ENCODE data around the gene CYS1. TPM values are rescaled to one million over a fixed set of nuclear protein-coding genes. Genes with fewer than 3 reads are reported as not detected.

The CYS1 gene
- total and polyA plus RNA-seq, 2 of the 13 experiments (the other 11 are each of a cell fraction or from before 2014, with no cell fraction given): 0.04 TPM; not detected in 1

GRCh38 chr2:10120158-10120876 is 40.1 kb upstream of the CYS1 start (continued):
- peak; percentile 72; the same call in 1 of the 2 replicates for TF ChIP-seq MLXIP (CRISPR knock-in tag; IDR thresholded peaks at IDR 0.05; ENCODE audit: borderline replicate concordance)
- TF ChIP-seq ZNF780A (CRISPR knock-in tag; IDR thresholded peaks at IDR 0.05): peak; percentile 41; the same call in 1 of the 2 replicates
- peak; percentile 97 for TF ChIP-seq EEA1 (CRISPR knock-in tag; IDR thresholded peaks at IDR 0.05; ENCODE audit: borderline replicate concordance)
- peak; percentile 62; the same call in 1 of the 2 replicates for TF ChIP-seq TOE1 (CRISPR knock-in tag; IDR thresholded peaks at IDR 0.05)
- TF ChIP-seq SMAD3 (CRISPR knock-in tag; IDR thresholded peaks at IDR 0.05): 0 out of 2 replicates have a peak, but pooled peaks have one; percentile 6
- TF ChIP-seq NR3C1 (CRISPR knock-in tag; IDR thresholded peaks at IDR 0.05): no peak
- TF ChIP-seq CBFB (CRISPR knock-in tag; IDR thresholded peaks at IDR 0.05): peak; percentile 60
- TF ChIP-seq ZNF274 (CRISPR knock-in tag; IDR thresholded peaks at IDR 0.05): peak; percentile 61; the same call in 1 of the 2 replicates
- TF ChIP-seq ESRRA (CRISPR knock-in tag; IDR thresholded peaks at IDR 0.05; ENCODE audit: low read depth): peak; percentile 89
- TF ChIP-seq ZNF558 (CRISPR knock-in tag; IDR thresholded peaks at IDR 0.05; ENCODE audit: borderline replicate concordance): no peak; the same call in 1 of the 2 replicates
- TF ChIP-seq, protein P1, sequence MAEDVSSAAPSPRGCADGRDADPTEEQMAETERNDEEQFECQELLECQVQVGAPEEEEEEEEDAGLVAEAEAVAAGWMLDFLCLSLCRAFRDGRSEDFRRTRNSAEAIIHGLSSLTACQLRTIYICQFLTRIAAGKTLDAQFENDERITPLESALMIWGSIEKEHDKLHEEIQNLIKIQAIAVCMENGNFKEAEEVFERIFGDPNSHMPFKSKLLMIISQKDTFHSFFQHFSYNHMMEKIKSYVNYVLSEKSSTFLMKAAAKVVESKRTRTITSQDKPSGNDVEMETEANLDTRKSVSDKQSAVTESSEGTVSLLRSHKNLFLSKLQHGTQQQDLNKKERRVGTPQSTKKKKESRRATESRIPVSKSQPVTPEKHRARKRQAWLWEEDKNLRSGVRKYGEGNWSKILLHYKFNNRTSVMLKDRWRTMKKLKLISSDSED (CRISPR knock-in tag; IDR thresholded peaks at IDR 0.05): 0 out of 2 replicates have a peak, but pooled peaks have one; percentile 4
- no peak for TF ChIP-seq SMC3 (IDR thresholded peaks at IDR 0.05; ENCODE audit: low read length)
- peak; percentile 83 for TF ChIP-seq ZSCAN22 (CRISPR knock-in tag; IDR thresholded peaks at IDR 0.05)
- TF ChIP-seq RFXAP (CRISPR knock-in tag; IDR thresholded peaks at IDR 0.05; ENCODE audit: borderline replicate concordance): peak; percentile 75
- TF ChIP-seq, protein P2, sequence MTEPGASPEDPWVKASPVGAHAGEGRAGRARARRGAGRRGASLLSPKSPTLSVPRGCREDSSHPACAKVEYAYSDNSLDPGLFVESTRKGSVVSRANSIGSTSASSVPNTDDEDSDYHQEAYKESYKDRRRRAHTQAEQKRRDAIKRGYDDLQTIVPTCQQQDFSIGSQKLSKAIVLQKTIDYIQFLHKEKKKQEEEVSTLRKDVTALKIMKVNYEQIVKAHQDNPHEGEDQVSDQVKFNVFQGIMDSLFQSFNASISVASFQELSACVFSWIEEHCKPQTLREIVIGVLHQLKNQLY (CRISPR knock-in tag; IDR thresholded peaks at IDR 0.05): peak; percentile 22; the same call in 1 of the 2 replicates
- TF ChIP-seq ZNF496 (CRISPR knock-in tag; IDR thresholded peaks at IDR 0.05; ENCODE audit: insufficient replicate concordance): no peak
- TF ChIP-seq ZBTB42 (CRISPR knock-in tag; IDR thresholded peaks at IDR 0.05): peak; percentile 43; the same call in 1 of the 2 replicates
- TF ChIP-seq, protein P3, sequence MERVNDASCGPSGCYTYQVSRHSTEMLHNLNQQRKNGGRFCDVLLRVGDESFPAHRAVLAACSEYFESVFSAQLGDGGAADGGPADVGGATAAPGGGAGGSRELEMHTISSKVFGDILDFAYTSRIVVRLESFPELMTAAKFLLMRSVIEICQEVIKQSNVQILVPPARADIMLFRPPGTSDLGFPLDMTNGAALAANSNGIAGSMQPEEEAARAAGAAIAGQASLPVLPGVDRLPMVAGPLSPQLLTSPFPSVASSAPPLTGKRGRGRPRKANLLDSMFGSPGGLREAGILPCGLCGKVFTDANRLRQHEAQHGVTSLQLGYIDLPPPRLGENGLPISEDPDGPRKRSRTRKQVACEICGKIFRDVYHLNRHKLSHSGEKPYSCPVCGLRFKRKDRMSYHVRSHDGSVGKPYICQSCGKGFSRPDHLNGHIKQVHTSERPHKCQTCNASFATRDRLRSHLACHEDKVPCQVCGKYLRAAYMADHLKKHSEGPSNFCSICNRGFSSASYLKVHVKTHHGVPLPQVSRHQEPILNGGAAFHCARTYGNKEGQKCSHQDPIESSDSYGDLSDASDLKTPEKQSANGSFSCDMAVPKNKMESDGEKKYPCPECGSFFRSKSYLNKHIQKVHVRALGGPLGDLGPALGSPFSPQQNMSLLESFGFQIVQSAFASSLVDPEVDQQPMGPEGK (CRISPR knock-in tag; IDR thresholded peaks at IDR 0.05): peak; percentile 96
- peak; percentile 48; the same call in 1 of the 2 replicates for TF ChIP-seq ELF4 (CRISPR knock-in tag; IDR thresholded peaks at IDR 0.05; ENCODE audit: borderline replicate concordance)
- TF ChIP-seq FOXC1 (CRISPR knock-in tag; IDR thresholded peaks at IDR 0.05; ENCODE audit: borderline replicate concordance): peak; percentile 90
- 0 out of 2 replicates have a peak, but pooled peaks have one; percentile 58 for TF ChIP-seq TBX3 (IDR thresholded peaks at IDR 0.05; ENCODE audit: borderline replicate concordance)
- no peak; the same call in 1 of the 2 replicates for TF ChIP-seq ZNF782 (CRISPR knock-in tag; IDR thresholded peaks at IDR 0.05; ENCODE audit: borderline replicate concordance)
- TF ChIP-seq ZBTB1 (CRISPR knock-in tag; IDR thresholded peaks at IDR 0.05; ENCODE audit: borderline replicate concordance): peak; percentile 86

Data from HepG2 (cell line).